ENCODE data around the gene GPR85. TPM values are rescaled to one million over a fixed set of nuclear protein-coding genes. Genes with fewer than 3 reads are reported as not detected.
"Not testable (repeated sequence)": the region's sequence is repeated elsewhere in the genome, so short reads cannot be mapped to it uniquely, and the experiment has no call there.

The GPR85 gene
- total and polyA plus RNA-seq, 4 donors: 0.13 to 1.7 (median 0.42) TPM

DNA sequence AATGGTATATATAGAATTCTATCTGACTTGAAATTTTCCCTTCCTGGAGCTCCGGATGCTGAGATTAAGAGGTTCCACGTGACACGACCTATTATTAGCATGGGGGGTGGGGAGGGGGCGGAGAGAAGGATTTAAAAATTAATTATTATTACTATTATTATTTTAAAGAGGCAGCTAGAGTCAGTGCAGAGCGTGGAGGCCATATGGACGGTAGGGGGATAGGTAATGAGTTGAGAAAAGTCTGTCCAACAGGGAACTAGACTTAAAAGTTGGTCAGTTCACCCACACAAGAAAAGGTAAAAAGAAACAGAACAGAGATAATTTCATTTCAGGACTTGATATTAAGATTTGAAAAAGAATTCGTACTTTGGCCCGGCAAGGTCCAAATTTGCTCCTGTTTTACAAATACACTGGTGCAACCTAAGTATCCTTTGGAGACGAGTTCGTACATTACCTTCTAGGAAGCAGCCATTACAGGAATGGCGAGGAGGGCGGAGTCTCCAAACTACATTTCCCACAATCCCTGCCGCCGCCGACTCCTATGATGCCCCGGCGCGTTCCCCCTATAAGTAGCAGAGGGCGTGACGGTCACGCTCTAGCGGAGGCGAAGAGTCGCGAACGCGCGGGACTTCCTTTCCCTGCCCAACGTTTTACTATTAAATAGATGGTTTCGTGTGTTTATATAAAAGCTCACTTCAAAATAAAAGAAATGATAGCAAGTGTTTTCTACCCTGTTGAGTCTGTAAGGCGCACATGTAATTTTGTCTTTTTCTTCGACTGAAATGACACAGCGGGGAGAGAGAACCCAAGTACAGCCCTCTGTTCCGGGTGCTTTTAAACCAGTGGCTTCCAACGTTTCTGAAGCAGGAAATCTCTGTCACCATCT is 31.7 kb upstream of the GPR85 start, which contains the start of gene SMIM30 (continued):
- TF ChIP-seq RXRA (IDR thresholded peaks at IDR 0.05) (peak; percentile 31 to 46), YY1 (IDR thresholded peaks at IDR 0.05) (peak; percentile 99), RAD21 (IDR thresholded peaks at IDR 0.05) (peak in 1 of 2 donors; percentile 1)
- TF ChIP-seq, protein P1, sequence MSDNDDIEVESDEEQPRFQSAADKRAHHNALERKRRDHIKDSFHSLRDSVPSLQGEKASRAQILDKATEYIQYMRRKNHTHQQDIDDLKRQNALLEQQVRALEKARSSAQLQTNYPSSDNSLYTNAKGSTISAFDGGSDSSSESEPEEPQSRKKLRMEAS (IDR thresholded peaks at IDR 0.05): peak; percentile 86
- TF ChIP-seq, protein P2, sequence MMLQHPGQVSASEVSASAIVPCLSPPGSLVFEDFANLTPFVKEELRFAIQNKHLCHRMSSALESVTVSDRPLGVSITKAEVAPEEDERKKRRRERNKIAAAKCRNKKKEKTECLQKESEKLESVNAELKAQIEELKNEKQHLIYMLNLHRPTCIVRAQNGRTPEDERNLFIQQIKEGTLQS (IDR thresholded peaks at IDR 0.05): no peak
- TF ChIP-seq, protein P3, sequence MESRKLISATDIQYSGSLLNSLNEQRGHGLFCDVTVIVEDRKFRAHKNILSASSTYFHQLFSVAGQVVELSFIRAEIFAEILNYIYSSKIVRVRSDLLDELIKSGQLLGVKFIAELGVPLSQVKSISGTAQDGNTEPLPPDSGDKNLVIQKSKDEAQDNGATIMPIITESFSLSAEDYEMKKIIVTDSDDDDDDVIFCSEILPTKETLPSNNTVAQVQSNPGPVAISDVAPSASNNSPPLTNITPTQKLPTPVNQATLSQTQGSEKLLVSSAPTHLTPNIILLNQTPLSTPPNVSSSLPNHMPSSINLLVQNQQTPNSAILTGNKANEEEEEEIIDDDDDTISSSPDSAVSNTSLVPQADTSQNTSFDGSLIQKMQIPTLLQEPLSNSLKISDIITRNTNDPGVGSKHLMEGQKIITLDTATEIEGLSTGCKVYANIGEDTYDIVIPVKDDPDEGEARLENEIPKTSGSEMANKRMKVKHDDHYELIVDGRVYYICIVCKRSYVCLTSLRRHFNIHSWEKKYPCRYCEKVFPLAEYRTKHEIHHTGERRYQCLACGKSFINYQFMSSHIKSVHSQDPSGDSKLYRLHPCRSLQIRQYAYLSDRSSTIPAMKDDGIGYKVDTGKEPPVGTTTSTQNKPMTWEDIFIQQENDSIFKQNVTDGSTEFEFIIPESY (IDR thresholded peaks at IDR 0.05): peak; percentile 91

DNA sequence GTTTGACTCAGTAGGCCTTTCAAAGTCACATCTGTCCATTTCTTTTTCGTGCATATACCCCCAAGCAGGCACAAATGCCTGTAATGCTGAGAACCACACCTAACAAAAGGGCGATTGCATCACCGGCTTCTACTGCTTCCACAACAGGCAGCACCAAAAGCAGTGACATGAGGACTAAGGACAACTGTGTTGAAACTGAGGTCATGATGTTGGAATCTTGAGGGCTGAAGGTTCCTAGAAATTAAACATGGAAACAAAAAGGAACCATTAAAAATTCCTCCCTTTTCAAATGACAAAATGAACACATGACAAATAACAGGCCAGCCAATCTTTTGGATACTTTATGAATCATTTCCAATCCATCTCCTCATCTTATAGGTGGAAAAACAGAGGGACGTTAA is 30.7 kb upstream of the GPR85 start:
- H3K27ac ChIP-seq (ENCODE audit: low read depth in 1 of 2, low read length in 2 of 2); H3K9ac ChIP-seq (ENCODE audit: low read depth in 1 of 2, low read length in 2 of 2); DNase-seq (ENCODE audit: low spot score); H3K36me3 ChIP-seq (ENCODE audit: control insufficient read depth in 4 of 4, insufficient read depth in 3 of 4, low read depth in 1 of 4, low read length in 3 of 4); H3K27me3 ChIP-seq (ENCODE audit: control insufficient read depth in 4 of 4, insufficient read depth in 4 of 4, low read length in 3 of 4); H3K9me3 ChIP-seq (ENCODE audit: control insufficient read depth in 4 of 4, low read length in 3 of 4): not testable (repeated sequence)
- WGBS: 90% methylated on average over 4 of the region's 4 CpGs
- H3K4me3 ChIP-seq (ENCODE audit: low read depth in 1 of 3, low read length in 3 of 3): peak overlapping the region in 1 of 3 donors; percentile 68
- H3K4me1 ChIP-seq (ENCODE audit: control insufficient read depth in 4 of 4, insufficient read depth in 4 of 4, low read length in 3 of 4): peaks cover 0 to 11% (median 2%) of the 10 kb centered on the region in 4 donors

DNA sequence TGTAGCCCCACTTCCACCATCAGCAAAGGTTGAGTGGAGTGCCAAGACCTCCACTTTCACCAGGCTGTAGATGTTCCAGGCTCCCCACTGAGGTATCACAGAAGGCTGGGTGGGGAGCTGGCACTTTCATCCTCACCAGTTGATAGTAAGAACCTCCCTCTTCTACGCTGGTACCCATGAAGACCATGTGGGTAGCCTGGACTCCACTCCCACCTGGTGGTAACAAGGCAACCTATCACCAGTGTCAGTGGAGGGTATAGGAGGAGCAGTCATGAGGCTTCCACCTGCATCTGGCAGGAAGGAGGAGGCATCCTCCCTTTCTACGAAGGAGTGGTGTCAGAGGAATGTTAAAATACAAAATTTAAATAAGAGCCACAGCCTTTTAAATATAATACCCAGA is 27.3 kb upstream of the GPR85 start:
- TF ChIP-seq TAF1 (conservative IDR thresholded peaks at IDR 0.05): no peak
- Histone ChIP-seq H3K27ac (ENCODE audit: low read depth in 1 of 2, low read length in 2 of 2) (no peak overlapping the region), H3K9ac (ENCODE audit: low read depth in 1 of 2, low read length in 2 of 2) (no peak overlapping the region), H3K9me3 (ENCODE audit: control insufficient read depth in 4 of 4, low read length in 3 of 4) (no peaks in the 10 kb centered on the region), H3K36me3 (ENCODE audit: control insufficient read depth in 4 of 4, insufficient read depth in 3 of 4, low read depth in 1 of 4, low read length in 3 of 4) (peaks cover 0 to 2% (median under 1%) of the 10 kb centered on the region in 4 donors), H3K27me3 (ENCODE audit: control insufficient read depth in 4 of 4, insufficient read depth in 4 of 4, low read length in 3 of 4) (no peaks in the 10 kb centered on the region), H3K4me1 (ENCODE audit: control insufficient read depth in 4 of 4, insufficient read depth in 4 of 4, low read length in 3 of 4) (peaks cover 0 to 10% (median 2%) of the 10 kb centered on the region in 4 donors), H3K4me3 (ENCODE audit: low read depth in 1 of 3, low read length in 3 of 3) (no peak overlapping the region)
- 89% methylated on average over 2 of the region's 2 CpGs for WGBS
- no peak for DNase-seq (ENCODE audit: low spot score)

DNA sequence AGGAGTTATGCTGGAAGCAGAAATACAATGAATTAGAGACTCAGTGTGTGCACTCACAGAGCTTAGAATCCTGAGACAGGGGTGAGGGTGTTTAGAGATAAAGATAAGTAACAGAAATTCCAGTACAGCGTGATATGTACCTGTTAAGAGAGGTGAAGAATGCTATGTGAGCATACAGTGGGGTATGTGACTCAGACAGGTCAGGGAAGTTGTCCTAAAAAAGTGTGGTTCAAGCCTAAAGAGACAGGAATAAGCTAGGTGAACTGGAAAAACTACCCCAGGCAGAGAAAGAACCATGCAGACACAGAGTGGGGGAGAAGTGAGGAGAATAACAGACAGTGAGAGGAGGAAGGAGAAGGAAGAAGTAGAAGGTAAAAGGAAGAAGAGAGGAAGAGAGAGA is 23.1 kb upstream of the GPR85 start:
- no peak overlapping the region for H3K27ac ChIP-seq (ENCODE audit: low read depth in 1 of 2, low read length in 2 of 2)
- H3K36me3 ChIP-seq (ENCODE audit: control insufficient read depth in 4 of 4, insufficient read depth in 3 of 4, low read depth in 1 of 4, low read length in 3 of 4): no peaks in the 10 kb centered on the region
- H3K4me3 ChIP-seq (ENCODE audit: low read depth in 1 of 3, low read length in 3 of 3): no peak overlapping the region
- no peaks in the 10 kb centered on the region for H3K4me1 ChIP-seq (ENCODE audit: control insufficient read depth in 4 of 4, insufficient read depth in 4 of 4, low read length in 3 of 4)
- no peak overlapping the region for H3K9ac ChIP-seq (ENCODE audit: low read depth in 1 of 2, low read length in 2 of 2)
- H3K27me3 ChIP-seq (ENCODE audit: control insufficient read depth in 4 of 4, insufficient read depth in 4 of 4, low read length in 3 of 4): no peaks in the 10 kb centered on the region
- DNase-seq (ENCODE audit: low spot score): no peak
- 82% methylated on average over 1 of the region's 1 CpG for WGBS
- H3K9me3 ChIP-seq (ENCODE audit: control insufficient read depth in 4 of 4, low read length in 3 of 4): no peaks in the 10 kb centered on the region
- TF ChIP-seq HNF4G (IDR thresholded peaks at IDR 0.05) (no peak), FOXA1 (IDR thresholded peaks at IDR 0.05) (no peak), TAF1 (conservative IDR thresholded peaks at IDR 0.05) (no peak), GABPA (IDR thresholded peaks at IDR 0.05 in 1 of 2, conservative IDR thresholded peaks at IDR 0.05 in 1 of 2) (no peak), YY1 (IDR thresholded peaks at IDR 0.05) (no peak), SP1 (IDR thresholded peaks at IDR 0.05) (no peak), RAD21 (IDR thresholded peaks at IDR 0.05) (no peak), HNF4A (conservative IDR thresholded peaks at IDR 0.05) (no peak)
- TF ChIP-seq, protein P3 (IDR thresholded peaks at IDR 0.05): no peak
- TF ChIP-seq, protein P2 (IDR thresholded peaks at IDR 0.05): no peak
- TF ChIP-seq, protein P1 (IDR thresholded peaks at IDR 0.05): no peak
- TF ChIP-seq, protein P4, sequence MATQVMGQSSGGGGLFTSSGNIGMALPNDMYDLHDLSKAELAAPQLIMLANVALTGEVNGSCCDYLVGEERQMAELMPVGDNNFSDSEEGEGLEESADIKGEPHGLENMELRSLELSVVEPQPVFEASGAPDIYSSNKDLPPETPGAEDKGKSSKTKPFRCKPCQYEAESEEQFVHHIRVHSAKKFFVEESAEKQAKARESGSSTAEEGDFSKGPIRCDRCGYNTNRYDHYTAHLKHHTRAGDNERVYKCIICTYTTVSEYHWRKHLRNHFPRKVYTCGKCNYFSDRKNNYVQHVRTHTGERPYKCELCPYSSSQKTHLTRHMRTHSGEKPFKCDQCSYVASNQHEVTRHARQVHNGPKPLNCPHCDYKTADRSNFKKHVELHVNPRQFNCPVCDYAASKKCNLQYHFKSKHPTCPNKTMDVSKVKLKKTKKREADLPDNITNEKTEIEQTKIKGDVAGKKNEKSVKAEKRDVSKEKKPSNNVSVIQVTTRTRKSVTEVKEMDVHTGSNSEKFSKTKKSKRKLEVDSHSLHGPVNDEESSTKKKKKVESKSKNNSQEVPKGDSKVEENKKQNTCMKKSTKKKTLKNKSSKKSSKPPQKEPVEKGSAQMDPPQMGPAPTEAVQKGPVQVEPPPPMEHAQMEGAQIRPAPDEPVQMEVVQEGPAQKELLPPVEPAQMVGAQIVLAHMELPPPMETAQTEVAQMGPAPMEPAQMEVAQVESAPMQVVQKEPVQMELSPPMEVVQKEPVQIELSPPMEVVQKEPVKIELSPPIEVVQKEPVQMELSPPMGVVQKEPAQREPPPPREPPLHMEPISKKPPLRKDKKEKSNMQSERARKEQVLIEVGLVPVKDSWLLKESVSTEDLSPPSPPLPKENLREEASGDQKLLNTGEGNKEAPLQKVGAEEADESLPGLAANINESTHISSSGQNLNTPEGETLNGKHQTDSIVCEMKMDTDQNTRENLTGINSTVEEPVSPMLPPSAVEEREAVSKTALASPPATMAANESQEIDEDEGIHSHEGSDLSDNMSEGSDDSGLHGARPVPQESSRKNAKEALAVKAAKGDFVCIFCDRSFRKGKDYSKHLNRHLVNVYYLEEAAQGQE (IDR thresholded peaks at IDR 0.05): no peak
